Measurements from ENCODE around the gene NUDT8.
"Not testable (repeated sequence)": the region's sequence is repeated elsewhere in the genome, so short reads cannot be mapped to it uniquely, and the experiment has no call there.

Gene NUDT8

GRCh38 chr11:67629386-67630227 is at the start of gene NUDT8:
TSS of gene NUDT8 (minus strand) at chr11:67629937. CDS start at chr11:67629911, 26 bp downstream.
- DNase-seq (ENCODE audit: low read depth), result peak; percentile 15

GRCh38 chr11:67675058-67675747 is 45.5 kb upstream of the NUDT8 start:
- DNase-seq (ENCODE audit: low read depth), result no peak

- DNase-seq (ENCODE audit: low read depth), result no peak
Observed at GRCh38 chr11:67674442-67674871, 44.7 kb upstream of the NUDT8 start, which contains the start of gene ALDH3B2. TSS of gene ALDH3B2 (minus strand) at chr11:67674623. CDS start at chr11:67666935, 7,688 bp downstream.

GRCh38 chr11:67673902-67674301 is 44.2 kb upstream of the NUDT8 start:
- DNase-seq (ENCODE audit: low read depth), result no peak

GRCh38 chr11:67673358-67673757 is 43.6 kb upstream of the NUDT8 start:
- DNase-seq (ENCODE audit: low read depth), result no peak

- DNase-seq (ENCODE audit: low read depth), result no peak
Observed at GRCh38 chr11:67671211-67671520, 41.4 kb upstream of the NUDT8 start.

- DNase-seq (ENCODE audit: low read depth), result no peak
Observed at GRCh38 chr11:67670316-67671210, 40.8 kb upstream of the NUDT8 start.

GRCh38 chr11:67668192-67668551 is 38.4 kb upstream of the NUDT8 start:
- DNase-seq (ENCODE audit: low read depth), result no peak

GRCh38 chr11:67667490-67668191 is 37.9 kb upstream of the NUDT8 start:
- no peak for DNase-seq (ENCODE audit: low read depth)

GRCh38 chr11:67666676-67667489 is 37.1 kb upstream of the NUDT8 start:
- DNase-seq (ENCODE audit: low read depth), result no peak

- no peak for DNase-seq (ENCODE audit: low read depth)
Observed at GRCh38 chr11:67666303-67666645, 36.5 kb upstream of the NUDT8 start.

GRCh38 chr11:67665541-67666302 is 36.0 kb upstream of the NUDT8 start:
- no peak for DNase-seq (ENCODE audit: low read depth)

GRCh38 chr11:67664696-67665540 is 35.2 kb upstream of the NUDT8 start:
- DNase-seq (ENCODE audit: low read depth), result no peak

GRCh38 chr11:67664213-67664585 is 34.5 kb upstream of the NUDT8 start:
- DNase-seq (ENCODE audit: low read depth), result no peak

- DNase-seq (ENCODE audit: low read depth), result no peak
Observed at GRCh38 chr11:67663532-67664212, 33.9 kb upstream of the NUDT8 start.

GRCh38 chr11:67662835-67663531 is 33.2 kb upstream of the NUDT8 start:
- no peak for DNase-seq (ENCODE audit: low read depth)

- no peak for DNase-seq (ENCODE audit: low read depth)
Observed at GRCh38 chr11:67662142-67662834, 32.6 kb upstream of the NUDT8 start.

GRCh38 chr11:67660752-67661151 is 31.0 kb upstream of the NUDT8 start:
- not testable (repeated sequence) for DNase-seq (ENCODE audit: low read depth)
